T-helper 1 cell treated with Interleukin-12 subunit alpha and Interleukin-12 subunit beta and Interleukin-4 antibody, amounts not matched to agents 30 ng/mL and 1 ng/mL, for 36 hours (primary cell): ENCODE data around the gene CCDC158. TPM values are rescaled to one million over a fixed set of nuclear protein-coding genes. Genes with fewer than 3 reads are reported as not detected.
"Not testable (repeated sequence)": the region's sequence is repeated elsewhere in the genome, so short reads cannot be mapped to it uniquely, and the experiment has no call there.

Experiments used
- intact Hi-C: fragments of 100-400 bp; cut with micrococcal nuclease; formaldehyde crosslinking; loops from one replicate; pipeline ENCODE4 v1.15.1; 2024
- total RNA-seq: library from RNA; stranded (reverse); gene quantifications from 2 replicates; pipeline ENCODE4 v1.2.3, GENCODE V29; 2022

The CCDC158 gene
- not detected in 2 replicates for total RNA-seq

DNA sequence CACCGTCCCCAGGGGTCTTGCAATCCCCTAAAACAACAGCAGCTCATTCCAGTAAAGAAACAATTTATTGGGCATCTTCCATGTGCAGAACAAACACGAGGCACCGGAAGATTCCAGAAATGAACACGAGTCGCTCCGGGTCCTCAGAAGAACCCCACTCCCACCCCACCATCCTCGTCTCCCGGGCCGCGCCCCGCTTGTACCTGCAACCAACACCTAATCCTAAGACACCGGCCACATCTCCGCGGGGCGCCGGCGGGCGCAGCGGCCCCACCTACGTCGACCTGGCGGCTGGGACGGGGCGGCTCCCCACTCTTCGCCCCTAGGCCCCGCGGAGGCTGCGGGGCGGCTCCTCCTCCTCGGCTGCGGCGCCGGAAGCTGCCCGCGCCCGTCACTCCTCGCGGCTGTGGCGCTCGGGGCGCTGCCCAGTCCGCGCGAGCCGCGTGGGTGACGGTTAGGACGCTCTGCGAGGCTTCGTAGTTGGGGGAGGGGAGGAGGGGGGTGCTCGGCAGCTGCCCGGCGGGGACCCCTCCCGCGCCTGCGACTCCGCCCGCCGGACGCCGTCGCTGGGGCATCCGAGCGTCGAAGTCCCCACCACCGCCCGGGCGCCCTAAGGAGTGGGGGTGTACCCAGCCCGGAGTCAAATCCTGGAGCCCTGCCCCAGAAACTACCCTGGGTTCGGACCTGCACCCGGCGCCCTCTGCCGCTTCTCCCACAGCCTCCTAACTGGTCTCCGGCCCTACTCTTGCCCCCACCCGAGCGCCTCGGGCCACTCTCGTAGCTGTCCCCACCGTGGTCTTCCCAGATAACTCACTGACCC lies at the start of gene CCDC158:
Gene CCDC158, minus strand, starts transcription at position 380 of the 820 bp plus-strand sequence. CDS start 17,934 bp downstream, outside the sequence.
- intact Hi-C loops = no loop called here

DNA sequence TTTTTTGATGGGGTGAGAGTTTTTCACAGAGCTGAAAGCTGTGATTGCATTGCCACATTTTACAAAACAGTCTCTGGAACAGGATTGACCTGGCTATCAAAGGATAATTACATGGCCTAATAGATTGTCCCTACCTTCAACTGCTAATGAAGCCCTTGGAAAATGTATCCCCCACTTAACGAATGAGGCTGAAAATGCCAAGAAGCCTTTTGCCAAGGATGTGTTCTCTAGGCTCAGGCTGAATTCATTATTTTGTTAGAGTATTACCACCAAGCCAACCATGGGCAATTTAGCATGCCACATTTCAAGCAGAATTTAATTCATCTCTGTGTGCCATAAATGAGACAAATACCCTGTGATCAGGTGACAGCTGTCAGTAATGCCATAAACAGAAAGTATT lies 49.6 kb upstream of the CCDC158 start:
- intact Hi-C loops = no loop called here

- intact Hi-C loops = no loop called here
Measured at GRCh38 chr4:76470064-76470463, 49.1 kb upstream of the CCDC158 start.

GRCh38 chr4:76463568-76463967 lies 42.6 kb upstream of the CCDC158 start:
- intact Hi-C loops = no loop called here

GRCh38 chr4:76459291-76459723 lies 38.4 kb upstream of the CCDC158 start:
- intact Hi-C loops = no loop called here

- intact Hi-C loops = no loop called here
Measured at GRCh38 chr4:76458825-76459224, 37.9 kb upstream of the CCDC158 start.

GRCh38 chr4:76458297-76458696 lies 37.4 kb upstream of the CCDC158 start:
- intact Hi-C loops = no loop called here

DNA sequence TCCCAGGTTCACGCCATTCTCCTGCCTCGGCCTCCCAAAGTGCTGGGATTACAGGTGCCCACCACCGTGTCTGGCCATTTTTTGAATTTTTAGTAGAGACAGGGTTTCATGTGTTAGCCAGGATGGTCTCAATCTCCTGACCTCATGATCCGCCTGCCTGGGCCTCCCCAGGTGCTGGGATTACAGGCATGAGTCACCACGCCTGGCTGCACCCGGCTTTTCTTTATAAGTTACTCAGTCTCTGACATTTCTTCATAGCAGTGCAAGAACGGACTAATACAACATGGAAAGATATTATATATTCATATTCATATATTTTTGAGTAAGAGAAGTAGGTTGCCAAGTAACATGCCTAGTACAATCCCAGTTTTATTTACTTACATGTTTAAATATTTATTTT lies 36.9 kb upstream of the CCDC158 start:
- intact Hi-C loops = no loop called here

DNA sequence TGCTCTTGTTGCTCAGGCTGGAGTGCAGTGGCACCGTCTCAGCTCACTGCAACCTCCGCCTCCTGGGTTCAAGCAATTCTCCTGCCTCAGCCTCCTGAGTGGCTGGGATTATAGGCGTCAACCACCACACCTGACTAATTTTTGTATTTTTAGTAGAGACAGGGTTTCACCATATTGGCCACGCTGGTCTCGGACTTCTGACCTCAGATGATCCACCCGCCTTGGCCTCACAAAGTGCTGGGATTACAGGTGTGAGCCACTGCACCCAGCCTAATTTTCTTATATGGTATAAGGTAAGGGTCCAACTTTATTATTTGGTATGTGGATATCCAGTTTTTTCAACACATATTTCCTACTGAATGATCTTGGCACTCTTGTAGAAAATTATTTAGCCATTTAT lies 33.1 kb upstream of the CCDC158 start:
- intact Hi-C loops = not testable (repeated sequence)

GRCh38 chr4:76453232-76453631 lies 32.3 kb upstream of the CCDC158 start:
- intact Hi-C loops = no loop called here

DNA sequence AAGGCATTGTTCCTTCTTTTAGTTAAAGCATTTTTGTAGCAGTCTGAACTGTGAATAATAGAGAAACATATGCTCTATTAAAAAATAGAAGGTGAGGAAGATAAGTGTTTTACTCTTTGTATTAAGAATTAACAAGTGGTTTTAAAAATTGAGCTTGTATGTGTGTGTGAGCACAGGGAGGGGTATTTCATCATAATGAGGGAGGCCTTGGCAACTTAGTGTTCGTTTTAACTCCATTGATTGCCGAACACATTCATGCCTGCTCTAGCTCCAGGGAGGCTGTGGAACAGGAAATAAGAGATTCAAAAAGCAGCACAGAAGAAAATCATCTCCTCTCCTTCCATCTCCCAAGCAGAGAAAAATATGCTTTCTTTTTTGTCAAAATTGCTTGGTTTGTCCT lies 28.9 kb upstream of the CCDC158 start:
- intact Hi-C loops = no loop called here

- intact Hi-C loops = no loop called here
Measured at GRCh38 chr4:76449362-76449767, 28.4 kb upstream of the CCDC158 start.

GRCh38 chr4:76448211-76448610 lies 27.3 kb upstream of the CCDC158 start:
- intact Hi-C loops = no loop called here

DNA sequence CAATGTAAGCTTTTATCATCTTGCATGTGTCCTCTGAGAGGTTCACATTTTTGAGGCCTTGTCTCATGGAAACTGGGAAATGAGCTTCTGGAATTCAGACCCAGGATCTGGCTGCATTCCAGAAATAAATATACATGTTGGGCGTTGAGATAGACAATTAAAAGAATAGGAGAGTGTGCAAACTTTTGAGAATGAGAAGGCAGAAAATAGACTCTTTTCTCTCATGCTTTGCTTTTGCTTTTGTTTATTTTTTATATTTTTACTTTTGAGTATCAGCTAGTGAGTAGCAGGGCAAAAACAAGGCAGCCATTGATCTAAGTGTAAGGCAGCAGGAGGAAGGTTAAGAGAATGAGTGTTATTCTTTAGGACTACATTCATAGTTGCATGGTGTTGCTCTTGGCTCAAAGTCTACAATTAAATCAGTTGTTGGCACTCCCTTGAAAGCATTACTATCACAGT lies 26.5 kb upstream of the CCDC158 start:
- intact Hi-C loops = no loop called here

- intact Hi-C loops = no loop called here
Measured at GRCh38 chr4:76445911-76446310, 25.0 kb upstream of the CCDC158 start.

DNA sequence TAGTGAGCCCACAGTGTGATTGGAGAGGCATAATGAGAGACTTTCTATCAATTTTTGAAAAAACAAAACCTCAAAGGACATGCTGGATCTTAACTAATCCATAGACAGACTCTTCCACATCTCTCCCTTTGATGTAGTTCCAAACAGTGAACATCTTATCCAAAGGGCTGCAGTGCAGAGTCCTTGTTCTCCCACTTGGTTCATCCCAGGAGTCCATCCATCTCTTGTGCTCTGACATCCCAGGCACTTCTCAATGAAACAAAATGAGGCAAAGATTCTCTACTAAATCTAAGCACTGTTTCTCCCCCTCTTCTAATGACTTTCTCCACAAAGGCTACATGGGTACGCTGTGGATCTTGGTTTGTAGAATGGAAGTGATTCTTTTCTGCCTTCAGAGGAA lies 22.4 kb upstream of the CCDC158 start:
- intact Hi-C loops = no loop called here

GRCh38 chr4:76442807-76443206 lies 21.9 kb upstream of the CCDC158 start:
- intact Hi-C loops = no loop called here

- intact Hi-C loops = no loop called here
Measured at GRCh38 chr4:76441881-76442280, 20.9 kb upstream of the CCDC158 start.

DNA sequence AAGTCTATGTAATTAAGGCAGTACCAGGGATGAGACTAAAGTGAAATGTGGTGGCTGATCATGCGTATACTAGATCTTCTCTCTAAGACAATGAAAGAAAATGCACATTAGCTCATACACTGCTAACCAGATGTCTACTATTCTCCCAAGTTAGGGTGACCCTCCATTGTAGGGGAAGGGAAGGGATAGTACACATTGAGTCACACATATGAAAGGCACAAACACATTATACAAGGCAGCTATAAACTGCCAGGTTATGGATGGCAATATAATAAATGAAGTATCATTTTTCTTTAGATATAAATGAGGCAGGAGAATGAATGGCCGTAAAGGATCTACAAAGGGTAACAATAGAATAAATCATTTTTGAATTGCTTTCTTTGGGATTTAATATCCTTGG lies 18.6 kb upstream of the CCDC158 start:
- intact Hi-C loops = loop anchor here (10.0 kb wide), 1 partner anchor 915 kb away; no protein-coding TSS in a partner anchor

DNA sequence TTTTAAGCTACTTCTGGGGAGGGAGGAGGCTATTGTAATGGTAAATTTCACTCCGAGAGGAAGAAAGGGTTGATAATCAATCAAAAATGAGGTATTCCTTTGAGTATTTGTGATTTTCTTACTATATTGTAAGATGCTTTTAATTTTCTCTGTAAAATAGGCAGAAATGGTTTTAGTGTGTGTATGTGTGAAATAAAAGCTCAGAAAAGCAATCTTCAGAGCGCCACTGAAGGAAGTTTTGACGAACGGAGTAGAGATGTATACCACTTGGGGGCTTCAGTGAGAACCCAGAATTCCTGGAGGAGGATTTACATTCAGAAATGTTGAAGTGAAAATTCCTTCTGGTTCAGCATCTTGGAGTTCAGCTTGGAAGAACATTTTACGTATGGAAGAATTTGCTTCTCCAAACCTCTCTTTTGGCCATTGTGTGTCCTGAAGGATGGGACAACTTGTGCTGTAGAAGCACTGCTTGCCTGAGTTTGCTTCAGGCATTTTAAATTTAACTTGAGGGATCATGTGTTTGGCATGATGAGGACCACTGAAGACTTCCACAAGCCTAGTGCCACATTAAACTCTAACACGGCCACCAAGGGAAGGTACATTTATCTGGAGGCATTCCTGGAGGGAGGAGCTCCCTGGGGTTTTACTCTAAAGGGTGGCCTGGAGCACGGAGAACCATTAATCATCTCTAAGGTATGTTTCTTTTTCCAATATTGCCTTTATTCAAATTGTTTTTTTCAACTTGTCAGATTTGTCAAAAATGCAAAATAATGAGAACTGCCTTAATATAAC lies 14.8 kb upstream of the CCDC158 start:
- intact Hi-C loops = loop anchor here (10.0 kb wide), 1 partner anchor 919 kb away; no protein-coding TSS in a partner anchor

- intact Hi-C loops = loop anchor here (10.0 kb wide), 1 partner anchor 920 kb away; no protein-coding TSS in a partner anchor
Measured at GRCh38 chr4:76434901-76435527, 14.1 kb upstream of the CCDC158 start, which contains the start of gene SHROOM3. Gene SHROOM3, plus strand, starts transcription at chr4:76435229. Its CDS starts 824 bp downstream, at chr4:76436053.
